KG1 (cell line): ENCODE data around the gene LY6G5B.
"Not testable (repeated sequence)": the region's sequence is repeated elsewhere in the genome, so short reads cannot be mapped to it uniquely, and the experiment has no call there.

Experiments
- DNase-seq: peaks from one replicate; lab custom pipeline; 2025; lab: John Stamatoyannopoulos, UW

The LY6G5B gene

DNA sequence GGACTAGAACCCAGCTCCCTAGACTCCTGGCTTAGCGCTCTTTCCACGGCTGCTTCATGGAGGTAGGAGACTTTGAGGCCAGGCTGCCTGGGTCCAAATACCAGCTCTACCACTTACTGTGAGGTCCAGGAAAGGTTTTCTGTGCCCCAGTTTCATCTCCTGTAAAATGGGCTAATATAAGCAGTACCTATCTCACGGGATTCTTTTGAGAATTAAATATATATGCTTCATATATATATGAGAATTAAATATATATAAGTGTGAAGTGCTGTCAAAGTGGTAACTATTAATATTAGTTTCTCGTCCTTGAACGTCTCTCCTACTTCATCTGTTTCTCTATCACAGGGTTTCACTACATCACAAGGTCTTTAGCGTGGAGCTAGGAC, 21.3 kb downstream of the LY6G5B start:
- no peak for DNase-seq

DNA sequence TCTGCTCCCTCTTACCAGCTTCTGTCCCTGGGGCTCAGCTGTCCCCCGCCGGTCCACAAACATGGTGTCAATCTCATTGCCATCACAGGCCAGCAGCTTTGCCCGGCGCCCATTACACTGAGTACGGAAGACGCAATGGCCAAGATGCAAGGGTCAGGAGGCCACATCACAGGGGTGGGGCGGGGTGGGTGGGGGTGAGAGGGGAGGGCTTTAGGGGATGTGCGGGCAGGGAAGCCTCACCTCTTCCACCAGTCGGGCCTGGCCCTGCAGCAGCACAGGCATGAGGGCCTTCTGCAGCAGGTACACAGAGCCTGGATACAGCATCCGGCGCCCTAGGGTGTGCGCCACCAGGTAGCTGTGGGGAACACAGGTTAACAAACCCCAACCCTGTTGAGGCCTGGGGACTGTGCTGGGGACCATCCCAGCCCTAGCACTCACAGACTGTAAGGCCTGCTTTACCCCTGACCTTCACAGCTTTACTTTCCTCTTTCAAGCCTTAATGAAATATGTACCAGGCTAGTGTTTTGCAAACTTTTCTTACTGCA, 21.9 kb downstream of the LY6G5B start:
- DNase-seq, result no peak

- DNase-seq, result no peak
These were observed 22.6 kb downstream of the LY6G5B start for GRCh38 chr6:31692353-31692752.

- DNase-seq, result no peak
These were observed 23.1 kb downstream of the LY6G5B start for GRCh38 chr6:31692886-31693285.

DNA sequence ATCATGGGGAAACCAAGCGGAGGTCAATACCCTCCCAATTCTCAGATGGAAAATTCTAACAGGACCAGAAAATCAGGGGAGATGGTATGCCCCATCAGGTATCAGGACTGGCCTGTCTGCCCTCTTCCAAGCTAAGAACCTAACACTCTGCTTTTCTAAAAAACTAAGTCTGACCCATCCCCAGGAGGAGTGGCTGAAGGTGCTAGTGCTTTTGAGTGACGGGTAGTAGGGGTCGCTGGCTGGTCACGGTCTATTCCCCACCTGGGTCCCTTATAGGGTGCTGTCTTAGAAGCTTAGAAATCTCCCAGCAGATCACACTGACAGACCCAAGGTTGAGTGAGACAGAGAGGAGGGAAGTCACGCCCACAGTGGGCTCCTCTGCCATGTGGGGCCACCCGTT, 23.8 kb downstream of the LY6G5B start:
- DNase-seq, result no peak

- no peak for DNase-seq
These were observed 27.8 kb downstream of the LY6G5B start for GRCh38 chr6:31697555-31697954.

DNA sequence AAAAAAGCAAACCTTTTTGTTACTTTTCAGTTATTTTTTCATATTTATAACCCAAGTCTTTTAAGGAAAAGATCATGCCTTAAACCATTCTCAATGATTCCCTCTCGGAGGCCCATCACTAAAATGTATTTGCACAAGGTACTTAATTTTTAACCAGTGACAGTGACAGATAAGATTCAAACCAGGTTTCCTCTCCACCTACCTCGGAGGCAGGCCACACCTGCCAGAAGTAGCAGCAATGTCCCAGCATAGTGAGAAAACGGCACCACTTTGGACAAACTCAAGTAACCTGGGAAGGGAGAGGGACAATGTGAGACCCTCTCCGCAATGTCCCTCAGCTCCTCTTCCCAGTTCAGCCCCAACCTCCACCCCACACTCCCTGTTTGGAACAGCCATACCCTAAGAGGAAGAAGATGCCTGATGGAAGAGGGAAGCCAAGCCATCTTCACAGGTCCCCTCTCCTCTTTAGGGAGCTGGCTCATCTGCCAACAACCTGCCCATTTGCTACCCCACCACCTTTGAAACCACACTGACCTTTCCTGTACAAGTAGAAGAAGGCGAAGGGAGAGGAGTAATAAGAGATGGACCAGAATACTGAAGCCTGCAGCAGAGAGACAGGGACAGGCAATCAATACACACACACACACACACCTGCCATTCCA, 31.1 kb downstream of the LY6G5B start:
- DNase-seq, result no peak

DNA sequence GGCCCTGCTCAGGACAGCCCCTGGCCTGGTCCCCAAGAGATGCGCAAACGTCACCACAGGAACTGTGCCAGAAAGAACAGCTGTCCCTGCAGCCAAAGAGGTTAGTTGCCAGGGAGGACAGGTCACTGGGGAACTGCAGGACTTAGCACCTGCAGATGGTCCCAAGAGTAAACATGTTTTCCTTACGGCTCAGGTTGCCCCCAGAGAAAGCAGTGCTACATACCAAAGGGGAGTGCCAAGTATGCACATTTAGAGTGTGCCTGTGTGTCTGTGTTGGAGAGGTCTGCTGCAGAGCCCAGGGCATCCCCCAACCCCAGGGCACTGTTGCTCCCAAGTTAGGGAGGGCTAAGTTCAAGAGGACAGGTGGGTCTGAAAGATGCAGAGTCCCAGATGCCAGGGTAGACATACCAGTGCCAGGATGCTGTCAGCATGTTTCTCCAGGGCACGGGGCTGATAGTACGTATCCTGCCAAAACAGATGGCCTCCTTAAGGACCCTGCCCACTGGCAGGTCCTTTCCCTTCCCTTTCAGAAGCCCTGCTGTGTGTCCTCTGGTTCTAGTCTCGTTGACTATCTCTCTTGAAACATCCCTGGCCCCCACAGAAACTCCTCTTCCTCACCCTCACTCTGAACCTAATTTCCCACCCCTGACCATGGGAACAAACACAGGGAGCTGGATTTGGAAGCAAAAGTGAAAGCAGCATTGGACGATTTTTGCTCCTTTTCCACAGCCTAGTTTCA, 32.1 kb downstream of the LY6G5B start:
- DNase-seq, result no peak

DNA sequence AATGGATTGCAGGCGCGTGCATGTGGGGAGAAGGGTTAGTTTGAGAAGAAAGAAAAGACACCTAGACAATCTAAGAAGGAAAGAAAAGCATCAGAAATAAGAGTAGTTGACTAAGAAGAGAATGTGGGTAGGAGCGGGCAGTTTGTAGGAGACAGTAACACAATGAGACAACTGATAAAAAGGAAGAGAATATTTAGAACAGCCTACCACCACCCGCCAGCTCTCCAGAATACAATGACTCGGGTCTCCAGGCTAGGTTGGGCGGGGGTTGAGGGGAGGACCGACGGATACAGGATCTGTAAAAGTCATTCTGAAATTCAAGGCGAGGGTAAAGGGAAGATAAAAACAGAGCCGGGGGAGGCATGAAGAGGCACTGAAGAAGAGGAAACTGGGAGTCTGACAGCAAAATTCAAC, 32.6 kb downstream of the LY6G5B start:
- DNase-seq, result no peak

DNA sequence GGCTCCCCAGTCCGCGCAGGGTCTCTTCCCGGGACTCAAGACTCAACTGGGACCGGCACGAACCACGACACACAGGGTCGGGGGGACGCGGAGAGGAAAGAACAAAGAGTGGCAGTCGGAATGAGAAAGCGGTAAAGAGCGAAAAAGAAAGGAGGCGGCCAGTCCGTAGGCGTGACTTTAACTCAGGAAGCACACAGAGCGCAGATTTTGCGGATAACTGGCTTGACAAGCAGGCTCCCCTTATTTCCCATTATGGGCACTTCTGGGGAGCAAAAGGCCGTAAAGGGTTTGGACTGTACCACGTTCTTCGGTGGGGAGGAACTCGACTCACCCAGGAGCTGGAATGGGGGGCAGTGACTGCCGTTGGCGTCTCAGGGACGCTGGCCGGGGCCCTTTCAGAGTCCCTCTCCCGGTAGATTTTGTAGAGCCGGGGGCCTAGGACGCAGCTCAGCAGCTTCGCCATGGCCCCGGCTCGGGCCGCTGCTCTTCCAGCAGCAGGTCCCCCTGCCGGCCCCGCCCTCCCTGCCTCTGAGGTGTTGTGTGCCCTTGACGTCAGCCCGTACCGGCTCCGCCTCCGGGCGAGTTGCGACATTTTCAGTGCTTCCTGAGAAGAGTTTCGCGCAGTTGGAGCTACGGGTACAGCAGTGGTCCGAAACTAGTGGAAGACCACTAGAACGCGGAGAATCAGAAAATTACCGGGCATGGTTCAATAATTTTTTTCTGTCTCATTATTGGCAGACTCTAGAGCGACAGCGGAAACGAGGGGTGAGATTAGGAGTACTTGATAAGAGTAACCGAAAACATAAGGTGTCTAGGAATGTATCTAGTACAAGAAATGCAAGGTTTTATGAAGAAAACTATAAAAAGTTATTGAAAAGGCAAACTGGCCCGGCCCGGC, 33.3 kb downstream of the LY6G5B start, which contains the start of gene ABHD16A:
Gene ABHD16A, minus strand, starts transcription at position 506 of the 898 bp plus-strand sequence. Its CDS starts 43 bp downstream, at position 463.
- peak; percentile 97 for DNase-seq

DNA sequence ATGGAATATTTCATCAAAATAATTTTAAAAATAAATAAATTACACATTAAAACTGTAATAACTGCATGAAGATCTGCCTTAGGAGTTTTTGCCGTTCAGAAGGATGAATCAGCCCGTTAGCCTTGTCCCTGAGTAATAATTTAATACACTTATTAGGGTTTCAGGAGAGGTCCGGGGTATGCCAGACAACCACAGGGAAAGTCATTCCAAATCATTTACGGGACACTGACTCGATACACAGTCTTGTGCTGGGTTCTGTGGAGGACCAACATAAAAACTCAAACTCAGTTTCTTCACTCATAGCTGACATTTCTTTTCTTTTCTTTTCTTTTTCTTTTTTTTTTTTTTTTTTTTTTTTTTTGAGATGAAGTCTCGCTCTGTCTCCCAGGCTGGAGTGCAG, 36.2 kb downstream of the LY6G5B start:
- DNase-seq, result no peak

DNA sequence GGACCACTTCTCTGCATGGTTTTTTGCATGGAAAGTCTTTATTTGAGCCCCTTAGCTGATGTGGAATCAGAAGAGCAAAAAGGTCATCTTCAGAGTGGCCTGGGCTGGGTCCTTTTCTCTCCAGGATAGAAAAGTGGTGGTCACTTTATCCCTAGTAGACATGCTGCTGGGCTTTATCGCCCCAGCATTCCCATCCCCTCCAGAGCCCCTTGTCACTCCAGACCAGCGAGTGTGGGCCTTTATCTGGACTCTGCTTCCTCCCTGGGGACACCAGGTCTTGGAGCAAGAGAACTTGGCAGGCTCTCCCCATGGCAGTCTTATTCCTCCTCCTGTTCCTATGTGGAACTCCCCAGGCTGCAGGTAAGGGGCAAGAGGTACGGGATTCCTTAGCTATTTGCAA, 36.8 kb downstream of the LY6G5B start, which contains the start of gene LY6G6F:
Gene LY6G6F, plus strand, starts transcription at position 268 of the 400 bp plus-strand sequence. Its CDS starts 41 bp downstream, at position 309.
- DNase-seq, result no peak

- DNase-seq, result no peak
These were observed 37.9 kb downstream of the LY6G5B start for GRCh38 chr6:31707701-31708100.

DNA sequence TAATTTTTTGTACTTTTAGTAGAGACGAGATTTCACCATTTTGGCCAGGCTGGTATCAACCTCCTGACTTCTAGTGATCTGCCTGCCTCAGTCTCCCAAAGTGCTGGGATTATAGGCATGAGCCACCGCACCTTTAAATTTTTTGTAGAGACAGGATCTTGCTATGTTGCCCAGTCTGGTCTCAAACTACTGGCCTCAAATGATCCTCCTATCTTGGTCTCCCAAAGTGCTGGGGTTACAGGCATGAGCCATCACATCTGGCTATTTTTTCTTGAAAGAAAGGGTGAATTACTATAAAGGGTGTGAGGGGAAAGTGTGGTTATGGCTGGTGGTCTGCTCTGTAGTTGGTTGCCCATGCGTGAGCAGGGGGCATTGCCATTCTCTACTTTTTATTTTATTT, 38.4 kb downstream of the LY6G5B start:
- DNase-seq, result no peak

- not testable (repeated sequence) for DNase-seq
These were observed 39.4 kb downstream of the LY6G5B start for GRCh38 chr6:31709157-31709556.

- DNase-seq, result no peak
These were observed 40.9 kb downstream of the LY6G5B start for GRCh38 chr6:31710523-31711219.

DNA sequence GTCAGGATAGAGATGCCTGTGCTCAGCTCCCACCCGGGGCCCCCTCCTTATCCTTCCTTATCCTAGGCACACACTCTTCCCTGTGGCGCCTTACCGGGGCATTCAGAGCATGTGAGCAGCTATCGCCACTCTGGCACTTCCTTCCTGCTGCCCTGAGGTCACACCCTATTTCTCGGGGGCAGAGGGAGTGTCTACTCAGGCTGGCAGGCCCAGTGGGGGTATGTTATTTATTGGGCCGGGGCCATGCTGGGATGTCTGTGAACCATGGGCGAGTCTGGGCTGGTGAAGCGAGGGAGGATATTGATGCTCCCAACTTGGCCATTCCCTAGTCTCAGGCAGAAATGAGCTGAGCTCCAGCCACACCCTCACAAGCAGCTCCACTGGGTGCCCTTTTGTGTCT, 41.5 kb downstream of the LY6G5B start:
- DNase-seq, result no peak

- DNase-seq, result no peak
These were observed 42.5 kb downstream of the LY6G5B start for GRCh38 chr6:31712296-31712695.

DNA sequence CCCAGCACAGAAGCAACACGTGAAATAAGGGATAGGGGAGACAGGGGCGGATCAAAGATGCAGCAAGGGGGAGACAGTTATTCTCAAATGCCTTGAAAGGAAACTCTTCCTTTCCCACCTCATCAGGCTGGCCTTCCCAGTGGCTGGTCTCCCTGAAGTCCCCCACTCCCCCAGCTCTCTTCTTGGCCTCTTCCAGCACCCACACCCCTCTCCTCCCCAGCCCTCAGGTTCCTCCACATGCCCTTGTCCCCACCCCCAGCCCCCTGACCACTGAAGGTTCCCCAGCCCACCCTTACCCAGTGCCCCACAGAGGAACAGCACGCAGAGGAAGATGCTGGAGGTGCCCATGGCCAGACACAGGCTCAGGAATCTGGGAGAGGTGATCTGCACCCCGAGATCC, 43.7 kb downstream of the LY6G5B start:
- DNase-seq, result no peak

DNA sequence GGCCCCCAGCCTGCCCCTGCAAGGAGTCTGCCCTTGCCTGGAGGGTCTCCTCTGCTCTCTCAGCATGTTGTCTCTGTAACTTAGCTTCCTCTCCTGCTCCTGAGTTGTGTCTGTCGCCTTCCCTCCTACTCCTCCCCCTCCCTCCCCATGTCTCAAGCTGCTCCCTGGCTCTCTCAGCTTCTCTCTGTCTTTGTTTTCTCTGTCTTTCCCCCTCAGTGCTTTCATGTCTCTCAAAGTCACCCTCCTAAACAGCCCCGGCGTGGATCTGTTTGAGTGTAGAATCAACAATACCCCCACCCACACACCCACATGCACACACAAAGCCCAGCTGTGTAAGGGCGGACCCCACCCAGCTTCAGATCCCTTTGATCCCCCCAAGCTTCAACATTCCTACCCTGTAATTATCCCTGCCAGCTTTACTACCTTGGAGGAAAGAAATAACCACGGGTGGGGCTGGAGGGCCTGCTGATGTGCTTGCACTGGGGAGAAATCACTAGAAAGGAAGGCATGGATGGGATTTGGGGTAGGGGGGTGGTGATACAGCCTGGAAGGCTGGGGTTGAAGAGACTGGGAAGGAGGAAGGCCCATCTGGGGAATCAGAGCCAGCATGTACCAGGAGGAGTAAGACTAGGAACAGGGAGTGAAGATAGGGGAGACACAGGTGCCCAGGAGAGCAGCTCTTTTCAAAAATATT, 44.4 kb downstream of the LY6G5B start:
- no peak for DNase-seq
